OCI-LY1 (cell line): Measurements from ENCODE around the gene KCTD16.

Experiments used
- H2AFZ ChIP-seq: fragments of 200-600 bp; sonication (generic), shearing (Covaris generic); 2 replicates; pipeline ENCODE4 v1.6.0; 2014; ENCODE audit warnings: antibody characterized with exemption, mild to moderate bottlenecking, low read length
- H3F3A ChIP-seq: fragments of 200-600 bp; sonication (generic), shearing (Covaris generic); 2 replicates; pipeline ENCODE4 v1.6.0; 2014; ENCODE audit warnings: mild to moderate bottlenecking, antibody characterized with exemption, low read length, moderate library complexity; ENCODE audit not compliant: insufficient read depth
- H3K27ac ChIP-seq: fragments of 200-600 bp; sonication (generic); 2 replicates; pipeline ENCODE4 v1.5.1; 2014; ENCODE audit warnings: low read length, mixed run types, mild to moderate bottlenecking, low read depth; ENCODE audit not compliant: poor library complexity, severe bottlenecking
- H3K27me3 ChIP-seq: fragments of 200-600 bp; sonication (generic); 2 replicates; pipeline ENCODE4 v1.6.0; 2014; ENCODE audit warnings: antibody characterized with exemption, mild to moderate bottlenecking, low read length, moderate library complexity; ENCODE audit not compliant: insufficient read depth
- H3K36me3 ChIP-seq: fragments of 200-600 bp; sonication (generic); 2 replicates; pipeline ENCODE4 v1.6.1; 2014; ENCODE audit warnings: mild to moderate bottlenecking, antibody characterized with exemption, low read length, moderate library complexity, mixed read lengths; ENCODE audit not compliant: insufficient read depth
- H3K4me1 ChIP-seq: fragments of 200-600 bp; sonication (generic); 2 replicates; pipeline ENCODE4 v1.5.1; 2014; ENCODE audit warnings: mild to moderate bottlenecking, low read length, moderate library complexity; ENCODE audit not compliant: insufficient read depth, severe bottlenecking
- H3K4me2 ChIP-seq: fragments of 200-600 bp; sonication (generic), shearing (Covaris generic); 2 replicates; pipeline ENCODE4 v1.6.1; 2014; ENCODE audit warnings: low read length
- H3K4me3 ChIP-seq: fragments of 200-600 bp; sonication (generic); 2 replicates; pipeline ENCODE4 v1.5.1; 2014; ENCODE audit warnings: low read length, low read depth, mild to moderate bottlenecking, mixed read lengths; ENCODE audit not compliant: poor library complexity, severe bottlenecking
- H3K79me2 ChIP-seq: fragments of 200-600 bp; shearing (Covaris generic); 2 replicates; pipeline ENCODE4 v1.6.1; 2016; ENCODE audit warnings: mixed run types, low read length, mixed read lengths; ENCODE audit not compliant: insufficient read depth
- H3K9ac ChIP-seq: fragments of 200-600 bp; sonication (generic), shearing (Covaris generic); 2 replicates; pipeline ENCODE4 v1.6.1; 2014; ENCODE audit warnings: mild to moderate bottlenecking, low read length, mixed read lengths
- H3K9me2 ChIP-seq: fragments of 200-600 bp; sonication (generic), shearing (Covaris generic); 2 replicates; pipeline ENCODE4 v1.6.1; 2014; ENCODE audit warnings: low read depth, mild to moderate bottlenecking, low read length, mixed read lengths
- H3K9me3 ChIP-seq: fragments of 200-600 bp; shearing (Covaris generic); 2 replicates; pipeline ENCODE4 v1.6.1; 2014; ENCODE audit warnings: low read length, mixed read lengths
- H4K20me1 ChIP-seq: fragments of 200-600 bp; sonication (generic), shearing (Covaris generic); 2 replicates; pipeline ENCODE4 v1.6.0; 2016; ENCODE audit warnings: mild to moderate bottlenecking, low read length; ENCODE audit not compliant: insufficient read depth
- CTCF ChIP-seq: fragments of 200-600 bp; sonication (generic), shearing (Covaris generic); IDR thresholded peaks from 2 replicates; pipeline ENCODE4 v1.5.1; 2017; ENCODE audit warnings: mild to moderate bottlenecking, antibody characterized with exemption, low read length, moderate library complexity, mixed read lengths
- EZH2 ChIP-seq: fragments of 200-600 bp; sonication (generic), shearing (Covaris generic); IDR thresholded peaks from 2 replicates; pipeline ENCODE4 v1.8.0; 2017; ENCODE audit warnings: borderline replicate concordance, mixed run types, mild to moderate bottlenecking, antibody characterized with exemption, low read length, moderate library complexity, mixed read lengths

Gene KCTD16

GRCh38 chr5:144134194-144134826 lies 36.4 kb upstream of the KCTD16 start:
- H3F3A ChIP-seq = no peaks in the 10 kb centered on the region
- H3K4me3 ChIP-seq = no peak overlapping the region
- H3K9me2 ChIP-seq = no peaks in the 10 kb centered on the region
- no peak overlapping the region for H3K4me2 ChIP-seq
- H3K9me3 ChIP-seq = no peaks in the 10 kb centered on the region
- no peaks in the 10 kb centered on the region for H3K79me2 ChIP-seq
- peaks cover 3% of the 10 kb centered on the region for H3K4me1 ChIP-seq
- no peaks in the 10 kb centered on the region for H4K20me1 ChIP-seq
- no peaks in the 10 kb centered on the region; the same call in 1 of the 2 replicates for H3K27me3 ChIP-seq
- H2AFZ ChIP-seq = no peak overlapping the region
- H3K9ac ChIP-seq = no peak overlapping the region
- no peak overlapping the region for H3K27ac ChIP-seq
- H3K36me3 ChIP-seq = no peaks in the 10 kb centered on the region; the same call in 1 of the 2 replicates
- TF ChIP-seq CTCF = no peak
- no peak for TF ChIP-seq EZH2

- peaks cover 3% of the 10 kb centered on the region for H3K4me1 ChIP-seq
- H3F3A ChIP-seq = no peaks in the 10 kb centered on the region
- no peaks in the 10 kb centered on the region for H3K9me3 ChIP-seq
- H3K36me3 ChIP-seq = no peaks in the 10 kb centered on the region; the same call in 1 of the 2 replicates
- H3K79me2 ChIP-seq = no peaks in the 10 kb centered on the region
- H3K9ac ChIP-seq = no peak overlapping the region
- H3K27ac ChIP-seq = no peak overlapping the region
- no peak overlapping the region for H2AFZ ChIP-seq
- H4K20me1 ChIP-seq = no peaks in the 10 kb centered on the region
- no peaks in the 10 kb centered on the region; the same call in 1 of the 2 replicates for H3K27me3 ChIP-seq
- H3K4me2 ChIP-seq = no peak overlapping the region
- TF ChIP-seq CTCF (no peak), EZH2 (no peak)
- no peak overlapping the region for H3K4me3 ChIP-seq
- no peaks in the 10 kb centered on the region for H3K9me2 ChIP-seq
Measured at GRCh38 chr5:144135113-144135762, 35.4 kb upstream of the KCTD16 start.

GRCh38 chr5:144139586-144139985 lies 31.1 kb upstream of the KCTD16 start:
- H3K9me3 ChIP-seq = no peaks in the 10 kb centered on the region
- no peaks in the 10 kb centered on the region for H3K9me2 ChIP-seq
- no peak overlapping the region for H3K9ac ChIP-seq
- H4K20me1 ChIP-seq = no peaks in the 10 kb centered on the region
- no peaks in the 10 kb centered on the region for H3F3A ChIP-seq
- H3K27ac ChIP-seq = no peak overlapping the region
- no peak for TF ChIP-seq CTCF
- no peak for TF ChIP-seq EZH2
- H3K79me2 ChIP-seq = no peaks in the 10 kb centered on the region
- peaks cover 9% of the 10 kb centered on the region for H3K4me1 ChIP-seq
- no peak overlapping the region for H2AFZ ChIP-seq
- no peak overlapping the region for H3K4me3 ChIP-seq
- no peak overlapping the region for H3K4me2 ChIP-seq
- H3K27me3 ChIP-seq = no peaks in the 10 kb centered on the region
- H3K36me3 ChIP-seq = no peaks in the 10 kb centered on the region
